NCI-H2196 (cell line): ENCODE data around the gene ZNF177.
"Not testable (repeated sequence)": the region's sequence is repeated elsewhere in the genome, so short reads cannot be mapped to it uniquely, and the experiment has no call there.

Experiments used
- DNase-seq: peaks from one replicate; lab custom pipeline; 2025; ENCODE audit not compliant: unreplicated experiment; lab: John Stamatoyannopoulos, UW

ZNF177 gene

GRCh38 chr19:9362905-9363304 lies at the start of gene ZNF177:
ZNF177 (plus strand) TSS chr19:9363013; CDS start chr19:9378312, 15,299 bp downstream.
- no peak for DNase-seq

- DNase-seq = no peak
Measured at GRCh38 chr19:9313756-9314155, 49.1 kb upstream of the ZNF177 start.

GRCh38 chr19:9321338-9321737 lies 41.5 kb upstream of the ZNF177 start:
- DNase-seq = no peak

- DNase-seq = not testable (repeated sequence)
Measured at GRCh38 chr19:9321756-9322155, 41.1 kb upstream of the ZNF177 start.

- not testable (repeated sequence) for DNase-seq
Measured at GRCh38 chr19:9322201-9322600, 40.6 kb upstream of the ZNF177 start.

GRCh38 chr19:9323557-9323918 lies 39.3 kb upstream of the ZNF177 start:
- peak; percentile 85 for DNase-seq

GRCh38 chr19:9323919-9324583 lies 38.8 kb upstream of the ZNF177 start, which contains the start of gene ZNF559:
ZNF559 (plus strand) TSS chr19:9324179; CDS start chr19:9338550, 14,371 bp downstream.
- peak; percentile 96 for DNase-seq

- no peak for DNase-seq
Measured at GRCh38 chr19:9324584-9324962, 38.2 kb upstream of the ZNF177 start.

- DNase-seq = no peak
Measured at GRCh38 chr19:9329999-9330398, 32.8 kb upstream of the ZNF177 start.

GRCh38 chr19:9342610-9343304 lies 20.1 kb upstream of the ZNF177 start:
- DNase-seq = no peak

- DNase-seq = no peak
Measured at GRCh38 chr19:9345005-9345404, 17.8 kb upstream of the ZNF177 start.

- no peak for DNase-seq
Measured at GRCh38 chr19:9348253-9348652, 14.6 kb upstream of the ZNF177 start.

- no peak for DNase-seq
Measured at GRCh38 chr19:9348671-9349070, 14.1 kb upstream of the ZNF177 start.

GRCh38 chr19:9352505-9352904 lies 10.3 kb upstream of the ZNF177 start:
- DNase-seq = no peak

GRCh38 chr19:9353011-9353410 lies 9.8 kb upstream of the ZNF177 start:
- no peak for DNase-seq

GRCh38 chr19:9354651-9355050 lies 8.2 kb upstream of the ZNF177 start:
- no peak for DNase-seq

- DNase-seq = no peak
Measured at GRCh38 chr19:9370738-9371619, 8.2 kb downstream of the ZNF177 start.

GRCh38 chr19:9381361-9381785 lies 18.6 kb downstream of the ZNF177 start:
- DNase-seq = no peak

GRCh38 chr19:9406798-9407352 lies 44.1 kb downstream of the ZNF177 start:
- DNase-seq = no peak

GRCh38 chr19:9407827-9408226 lies 45.0 kb downstream of the ZNF177 start:
- DNase-seq = no peak

GRCh38 chr19:9413240-9413954 lies 50.6 kb downstream of the ZNF177 start:
- DNase-seq = no peak
